Measurements from ENCODE around the gene MIER2.

GRCh38 chr19:324716-325115, 19.9 kb downstream of the MIER2 start:
- TF ChIP-seq CTCF (IDR thresholded peaks at IDR 0.05; ENCODE audit: low read length), result no peak
- TF ChIP-seq EZH2phosphoT487 (IDR thresholded peaks at IDR 0.05; ENCODE audit: low read length), result no peak
- TF ChIP-seq EZH2 (optimal IDR thresholded peaks at IDR 0.05; ENCODE audit: low read depth, low read length), result no peak

Measured in MM.1S (cell line).